T-cell (primary cell): Measurements from ENCODE around the gene ZDHHC5. TPM values are rescaled to one million over a fixed set of nuclear protein-coding genes. Genes with fewer than 3 reads are reported as not detected.

Experiments
- ATAC-seq, 4 experiments: fragments of 200-7000 bp in 3 of 4; fragments of 150-1000 bp in 1 of 4; cut with Tn5 transposase; replicated peaks in 1 of 4; 1 replicate in 3 of 4; 2 replicates in 1 of 4; pipeline ENCODE4 v1.10.0; 2021; ENCODE audit warnings: moderate library complexity in 3 of 4, mild to moderate bottlenecking in 2 of 4, moderate number of reproducible peaks in 1 of 4
- CTCF ChIA-PET, 2 donors: fragments of 300-600 bp; sonication (Branson Sonifier 250); formaldehyde crosslinking; loops; one replicate each; lab custom pipeline; 2022; ENCODE audit warnings: antibody characterized with exemption in 2 of 2; lab: Charles Lee
- POLR2A ChIA-PET, 2 donors: fragments of 300-600 bp; sonication (Branson Sonifier 250); formaldehyde crosslinking; loops; one replicate each; lab custom pipeline; 2022; ENCODE audit warnings: antibody characterized with exemption in 2 of 2; lab: Charles Lee
- DNase-seq, 35 experiments: peaks; one replicate each; pipeline versions ENCODE4 v3.0.0 to v3.0.0-alpha.2; 2013 to 2023
- H3K27ac ChIP-seq: one replicate; pipeline ENCODE4 v1.5.1; 2013; ENCODE audit warnings: low read length
- H3K27me3 ChIP-seq, 2 experiments: replicated peaks in 1 of 2; 1 replicate in 1 of 2; 2 replicates in 1 of 2; pipeline versions ENCODE4 v1.6.1 to v1.7.0; 2013; ENCODE audit warnings: low read length in 1 of 2, mixed read lengths in 1 of 2; ENCODE audit not compliant: control insufficient read depth in 2 of 2, insufficient read depth in 2 of 2; ENCODE audit errors: extremely low read depth in 1 of 2
- H3K36me3 ChIP-seq, 2 donors: 1 replicate in 1 of 2; 2 replicates in 1 of 2; pipeline versions ENCODE4 v1.6.1 to v1.7.0; 2013; ENCODE audit warnings: low read length in 1 of 2; ENCODE audit not compliant: control insufficient read depth in 2 of 2, insufficient read depth in 1 of 2; ENCODE audit errors: extremely low read depth in 1 of 2
- H3K4me1 ChIP-seq, 2 experiments: 1 replicate in 1 of 2; 2 replicates in 1 of 2; pipeline versions ENCODE4 v1.6.1 to v1.7.0; 2013; ENCODE audit warnings: low read length in 2 of 2, mixed read lengths in 1 of 2; ENCODE audit not compliant: insufficient read depth in 2 of 2, control insufficient read depth in 1 of 2; ENCODE audit errors: extremely low read depth in 1 of 2
- H3K4me3 ChIP-seq, 2 donors: 1 replicate in 1 of 2; 2 replicates in 1 of 2; pipeline versions ENCODE4 v1.5.1 to v1.7.0; 2013; ENCODE audit warnings: mild to moderate bottlenecking in 2 of 2, low read length in 1 of 2, moderate library complexity in 1 of 2; ENCODE audit not compliant: control insufficient read depth in 1 of 2; ENCODE audit errors: extremely low read depth in 1 of 2
- H3K9me3 ChIP-seq: 2 replicates; pipeline ENCODE4 v1.7.0; 2013
- H3K27ac Mint-ChIP-seq, 2 donors: one replicate each; pipeline ENCODE4 v1.8.0; 2020 to 2021; ENCODE audit warnings: mild to moderate bottlenecking in 2 of 2, mixed read lengths in 2 of 2
- H3K27me3 Mint-ChIP-seq, 2 donors: one replicate each; pipeline ENCODE4 v1.8.0; 2021 to 2022; ENCODE audit warnings: mixed read lengths in 2 of 2
- H3K36me3 Mint-ChIP-seq: one replicate; pipeline ENCODE4 v1.8.0; 2021; ENCODE audit warnings: mixed read lengths
- H3K4me1 Mint-ChIP-seq, 3 donors: one replicate each; pipeline ENCODE4 v1.8.0; 2020 to 2022; ENCODE audit warnings: mixed read lengths in 3 of 3, mild to moderate bottlenecking in 1 of 3
- H3K4me3 Mint-ChIP-seq, 3 donors: one replicate each; pipeline ENCODE4 v1.8.0; 2020 to 2022; ENCODE audit warnings: mild to moderate bottlenecking in 3 of 3, mixed read lengths in 3 of 3, moderate library complexity in 3 of 3
- H3K9me3 Mint-ChIP-seq, 3 donors: one replicate each; pipeline ENCODE4 v1.8.0; 2020 to 2022; ENCODE audit warnings: mixed read lengths in 3 of 3
- WGBS: methylation state at CpG from one replicate; pipeline ENCODE4 v1.1.5; 2013; ENCODE audit warnings: missing lambda C conversion rate; ENCODE audit not compliant: insufficient coverage; 5-methylcytosine and 5-hydroxymethylcytosine counted together
- total RNA-seq, 35 experiments: library from RNA in 6 of 35; stranded (reverse) in 6 of 35; fragments of 120-200 nt in 1 of 35; gene quantifications; one replicate each; pipeline versions ENCODE4 v1.2.1 to v1.2.4 and lab custom pipeline; 2013 to 2026

The ZDHHC5 gene
- total RNA-seq, result 10 to 100 TPM; 57.3 to 67.2 (median 60.7) TPM
- total RNA-seq (2013), result 34.1 TPM
- total RNA-seq (lab: John Stamatoyannopoulos, UW), result 87.7 to 263 (median 138) reads per million in 29 experiments

GRCh38 chr11:57667736-57668433, at the start of gene ZDHHC5:
ZDHHC5 (plus strand) TSS chr11:57668114; CDS start chr11:57673091, 4,977 bp downstream.
- Histone ChIP-seq H3K27ac (peak within 1 kb of the TSS; percentile 100), H3K4me3 (peak within 1 kb of the TSS; percentile 90 to 98), H3K9me3 (no peaks in the 10 kb centered on the region), H3K4me1 (peaks cover 23 to 24% of the 10 kb centered on the region in 2 experiments), H3K36me3 (peaks cover 2 to 18% of the 10 kb centered on the region in 2 donors), H3K27me3 (no peaks in the 10 kb centered on the region)
- H3K4me3 Mint-ChIP-seq, result peak within 1 kb of the TSS; percentile 93 to 98 (median 95)
- ATAC-seq, result peak; percentile 84 to 90 (median 86)
- H3K9me3 Mint-ChIP-seq, result no peaks in the 10 kb centered on the region
- WGBS, result under 1% methylated on average over 89 of the region's 96 CpGs
- peaks cover 9% of the 10 kb centered on the region for H3K36me3 Mint-ChIP-seq
- H3K4me1 Mint-ChIP-seq, result peaks cover 50 to 59% (median 52%) of the 10 kb centered on the region in 3 donors
- no peaks in the 10 kb centered on the region for H3K27me3 Mint-ChIP-seq
- ChIA-PET CTCF (interaction anchor here (0.6 to 2.1 kb wide), 3 partner anchors 44 to 99 kb away, joined by 3 to 5 read pairs (median 4); partner anchors contain the start of genes MED19 (in 1 of the 2) and SELENOH (in 1 of the 2)), POLR2A (interaction anchor here (0.7 kb wide), 2 partner anchors 51 to 888 kb away, joined by 6 to 12 read pairs; no protein-coding TSS in a partner anchor)
- DNase-seq, result peak; percentile 98 to 100 (median 100)
- peak within 1 kb of the TSS; percentile 99 to 100 for H3K27ac Mint-ChIP-seq

GRCh38 chr11:57618438-57618837, 49.5 kb upstream of the ZDHHC5 start:
- no peak for DNase-seq
- H3K36me3 Mint-ChIP-seq, result no peaks in the 10 kb centered on the region
- H3K27ac ChIP-seq, result no peak overlapping the region
- H3K36me3 ChIP-seq, result no peaks in the 10 kb centered on the region
- no peaks in the 10 kb centered on the region for H3K9me3 ChIP-seq
- ATAC-seq, result no peak
- H3K4me3 Mint-ChIP-seq, result no peak overlapping the region
- peaks cover 9 to 12% of the 10 kb centered on the region in 2 donors for H3K27me3 Mint-ChIP-seq
- 89% methylated on average over 1 of the region's 2 CpGs for WGBS
- peaks cover 0 to 5% (median 1%) of the 10 kb centered on the region in 3 donors for H3K9me3 Mint-ChIP-seq
- peaks cover 0 to 12% of the 10 kb centered on the region in 2 experiments for H3K27me3 ChIP-seq
- no peaks in the 10 kb centered on the region for H3K4me1 ChIP-seq
- ChIA-PET CTCF (interaction anchor here in 1 of 2 donors (0.5 kb wide), 1 partner anchor 28 kb away, joined by 4 read pairs; no protein-coding TSS in a partner anchor), POLR2A (interaction anchor here in 1 of 2 donors (0.7 kb wide), 1 partner anchor 287 kb away, joined by 4 read pairs; no protein-coding TSS in a partner anchor)
- no peaks in the 10 kb centered on the region for H3K4me1 Mint-ChIP-seq
- no peak overlapping the region for H3K27ac Mint-ChIP-seq
- no peak overlapping the region for H3K4me3 ChIP-seq

GRCh38 chr11:57619331-57619730, 48.6 kb upstream of the ZDHHC5 start:
- Histone ChIP-seq H3K4me3 (no peak overlapping the region), H3K9me3 (no peaks in the 10 kb centered on the region), H3K27me3 (peaks cover 0 to 12% of the 10 kb centered on the region in 2 experiments), H3K36me3 (no peaks in the 10 kb centered on the region), H3K27ac (no peak overlapping the region), H3K4me1 (no peaks in the 10 kb centered on the region)
- no peaks in the 10 kb centered on the region for H3K4me1 Mint-ChIP-seq
- ChIA-PET POLR2A (no interaction called here), CTCF (interaction anchor here in 1 of 2 donors (0.7 kb wide), 1 partner anchor 1010 kb away, joined by 4 read pairs; no protein-coding TSS in a partner anchor)
- DNase-seq, result no peak
- WGBS, result no CpG with 5 or more reads among the region's 2 CpGs
- peaks cover 9 to 12% of the 10 kb centered on the region in 2 donors for H3K27me3 Mint-ChIP-seq
- H3K27ac Mint-ChIP-seq, result no peak overlapping the region
- H3K36me3 Mint-ChIP-seq, result no peaks in the 10 kb centered on the region
- H3K4me3 Mint-ChIP-seq, result no peak overlapping the region
- no peak for ATAC-seq
- H3K9me3 Mint-ChIP-seq, result peaks cover 0 to 5% (median 1%) of the 10 kb centered on the region in 3 donors

- ATAC-seq, result no peak
- no peaks in the 10 kb centered on the region for H3K36me3 Mint-ChIP-seq
Measured at GRCh38 chr11:57620467-57620866, 47.4 kb upstream of the ZDHHC5 start.

GRCh38 chr11:57622263-57622662, 45.7 kb upstream of the ZDHHC5 start:
- Mint-ChIP-seq H3K27me3 (peaks cover 3 to 5% of the 10 kb centered on the region in 2 donors), H3K9me3 (peaks cover 0 to 5% (median 1%) of the 10 kb centered on the region in 3 donors), H3K4me1 (no peaks in the 10 kb centered on the region), H3K36me3 (no peaks in the 10 kb centered on the region), H3K27ac (no peak overlapping the region), H3K4me3 (no peak overlapping the region)
- no peaks in the 10 kb centered on the region for H3K4me1 ChIP-seq
- no peaks in the 10 kb centered on the region for H3K36me3 ChIP-seq
- 63% methylated on average over 3 of the region's 3 CpGs for WGBS
- no peaks in the 10 kb centered on the region for H3K9me3 ChIP-seq
- ATAC-seq (no peak), DNase-seq (no peak)
- CTCF ChIA-PET, result interaction anchor here in 1 of 2 donors (0.7 kb wide), 1 partner anchor 129 kb away, joined by 5 read pairs; no protein-coding TSS in a partner anchor
- POLR2A ChIA-PET, result no interaction called here
- no peak overlapping the region for H3K4me3 ChIP-seq
- peaks cover 0 to 14% of the 10 kb centered on the region in 2 experiments for H3K27me3 ChIP-seq
- H3K27ac ChIP-seq, result no peak overlapping the region

More at GRCh38 chr11:57620467-57620866, 47.4 kb upstream of the ZDHHC5 start:
- Histone ChIP-seq H3K27me3 (peaks cover 0 to 12% of the 10 kb centered on the region in 2 experiments), H3K4me3 (no peak overlapping the region), H3K27ac (no peak overlapping the region), H3K36me3 (no peaks in the 10 kb centered on the region), H3K9me3 (no peaks in the 10 kb centered on the region), H3K4me1 (no peaks in the 10 kb centered on the region)
- POLR2A ChIA-PET, result interaction anchor here in 1 of 2 donors (0.5 kb wide), 1 partner anchor 129 kb away, joined by 3 read pairs; no protein-coding TSS in a partner anchor
- Mint-ChIP-seq H3K4me1 (no peaks in the 10 kb centered on the region), H3K9me3 (peaks cover 0 to 5% (median 1%) of the 10 kb centered on the region in 3 donors), H3K27ac (no peak overlapping the region), H3K4me3 (no peak overlapping the region), H3K27me3 (peaks cover 9 to 12% of the 10 kb centered on the region in 2 donors)
- no peak for DNase-seq
- CTCF ChIA-PET, result interaction anchor here in 1 of 2 donors (0.6 kb wide), 1 partner anchor 22 kb away, joined by 4 read pairs; no protein-coding TSS in a partner anchor

- H3K4me3 ChIP-seq, result no peak overlapping the region
- no peak overlapping the region for H3K27ac ChIP-seq
- no peak for ATAC-seq
- ChIA-PET POLR2A (no interaction called here), CTCF (interaction anchor here (0.5 to 0.6 kb wide), 3 partner anchors 19 to 167 kb away, joined by 3 to 4 read pairs (median 3); no protein-coding TSS in a partner anchor)
- Mint-ChIP-seq H3K4me3 (no peak overlapping the region), H3K4me1 (no peaks in the 10 kb centered on the region), H3K27me3 (peaks cover 3 to 5% of the 10 kb centered on the region in 2 donors), H3K36me3 (no peaks in the 10 kb centered on the region), H3K9me3 (peaks cover 0 to 5% (median 0%) of the 10 kb centered on the region in 3 donors), H3K27ac (no peak overlapping the region)
- no peaks in the 10 kb centered on the region for H3K36me3 ChIP-seq
- no peak for DNase-seq
- no peaks in the 10 kb centered on the region for H3K9me3 ChIP-seq
- peaks cover 0 to 10% of the 10 kb centered on the region in 2 experiments for H3K27me3 ChIP-seq
- H3K4me1 ChIP-seq, result no peaks in the 10 kb centered on the region
- WGBS, result no CpG with 5 or more reads among the region's 2 CpGs
Measured at GRCh38 chr11:57624864-57625263, 43.0 kb upstream of the ZDHHC5 start.
